ENCODE results near the gene RAB44. TPM values are rescaled to one million over a fixed set of nuclear protein-coding genes. Genes with fewer than 3 reads are reported as not detected.

Gene RAB44
- total and polyA plus RNA-seq, 9 of the 15 experiments (the other 6 are each of a cell fraction or from before 2014, with no cell fraction given) = not detected

DNA sequence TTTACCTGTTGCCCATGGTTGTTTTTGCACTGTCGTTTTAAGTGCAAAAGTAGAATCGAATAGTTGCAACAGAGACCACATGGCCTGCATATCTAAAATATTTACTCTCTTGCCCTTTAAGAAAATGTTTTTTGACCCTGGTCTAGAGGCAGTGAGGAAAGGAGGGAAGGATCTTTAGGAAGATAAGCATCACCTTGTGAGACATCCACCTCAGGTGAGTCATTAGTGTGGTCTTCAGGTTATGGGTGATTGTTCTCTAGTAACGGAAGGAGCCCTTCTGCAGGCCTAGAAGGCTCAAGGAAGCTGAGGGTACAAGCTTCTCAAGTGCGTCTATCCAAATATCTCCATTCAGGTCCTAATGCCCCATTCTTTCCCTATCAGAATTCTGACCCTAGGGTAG, 6.6 kb upstream of the RAB44 start (continued):
- TF ChIP-seq, protein P1, sequence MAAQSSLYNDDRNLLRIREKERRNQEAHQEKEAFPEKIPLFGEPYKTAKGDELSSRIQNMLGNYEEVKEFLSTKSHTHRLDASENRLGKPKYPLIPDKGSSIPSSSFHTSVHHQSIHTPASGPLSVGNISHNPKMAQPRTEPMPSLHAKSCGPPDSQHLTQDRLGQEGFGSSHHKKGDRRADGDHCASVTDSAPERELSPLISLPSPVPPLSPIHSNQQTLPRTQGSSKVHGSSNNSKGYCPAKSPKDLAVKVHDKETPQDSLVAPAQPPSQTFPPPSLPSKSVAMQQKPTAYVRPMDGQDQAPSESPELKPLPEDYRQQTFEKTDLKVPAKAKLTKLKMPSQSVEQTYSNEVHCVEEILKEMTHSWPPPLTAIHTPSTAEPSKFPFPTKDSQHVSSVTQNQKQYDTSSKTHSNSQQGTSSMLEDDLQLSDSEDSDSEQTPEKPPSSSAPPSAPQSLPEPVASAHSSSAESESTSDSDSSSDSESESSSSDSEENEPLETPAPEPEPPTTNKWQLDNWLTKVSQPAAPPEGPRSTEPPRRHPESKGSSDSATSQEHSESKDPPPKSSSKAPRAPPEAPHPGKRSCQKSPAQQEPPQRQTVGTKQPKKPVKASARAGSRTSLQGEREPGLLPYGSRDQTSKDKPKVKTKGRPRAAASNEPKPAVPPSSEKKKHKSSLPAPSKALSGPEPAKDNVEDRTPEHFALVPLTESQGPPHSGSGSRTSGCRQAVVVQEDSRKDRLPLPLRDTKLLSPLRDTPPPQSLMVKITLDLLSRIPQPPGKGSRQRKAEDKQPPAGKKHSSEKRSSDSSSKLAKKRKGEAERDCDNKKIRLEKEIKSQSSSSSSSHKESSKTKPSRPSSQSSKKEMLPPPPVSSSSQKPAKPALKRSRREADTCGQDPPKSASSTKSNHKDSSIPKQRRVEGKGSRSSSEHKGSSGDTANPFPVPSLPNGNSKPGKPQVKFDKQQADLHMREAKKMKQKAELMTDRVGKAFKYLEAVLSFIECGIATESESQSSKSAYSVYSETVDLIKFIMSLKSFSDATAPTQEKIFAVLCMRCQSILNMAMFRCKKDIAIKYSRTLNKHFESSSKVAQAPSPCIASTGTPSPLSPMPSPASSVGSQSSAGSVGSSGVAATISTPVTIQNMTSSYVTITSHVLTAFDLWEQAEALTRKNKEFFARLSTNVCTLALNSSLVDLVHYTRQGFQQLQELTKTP (IDR thresholded peaks at IDR 0.05; ENCODE audit: low read depth in 1 of 2, partially characterized antibody in 2 of 2) = no peak
- TF ChIP-seq, protein P2, sequence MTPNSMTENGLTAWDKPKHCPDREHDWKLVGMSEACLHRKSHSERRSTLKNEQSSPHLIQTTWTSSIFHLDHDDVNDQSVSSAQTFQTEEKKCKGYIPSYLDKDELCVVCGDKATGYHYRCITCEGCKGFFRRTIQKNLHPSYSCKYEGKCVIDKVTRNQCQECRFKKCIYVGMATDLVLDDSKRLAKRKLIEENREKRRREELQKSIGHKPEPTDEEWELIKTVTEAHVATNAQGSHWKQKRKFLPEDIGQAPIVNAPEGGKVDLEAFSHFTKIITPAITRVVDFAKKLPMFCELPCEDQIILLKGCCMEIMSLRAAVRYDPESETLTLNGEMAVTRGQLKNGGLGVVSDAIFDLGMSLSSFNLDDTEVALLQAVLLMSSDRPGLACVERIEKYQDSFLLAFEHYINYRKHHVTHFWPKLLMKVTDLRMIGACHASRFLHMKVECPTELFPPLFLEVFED (CRISPR knock-in tag; conservative IDR thresholded peaks at IDR 0.05) = no peak
- TF ChIP-seq, protein P3, sequence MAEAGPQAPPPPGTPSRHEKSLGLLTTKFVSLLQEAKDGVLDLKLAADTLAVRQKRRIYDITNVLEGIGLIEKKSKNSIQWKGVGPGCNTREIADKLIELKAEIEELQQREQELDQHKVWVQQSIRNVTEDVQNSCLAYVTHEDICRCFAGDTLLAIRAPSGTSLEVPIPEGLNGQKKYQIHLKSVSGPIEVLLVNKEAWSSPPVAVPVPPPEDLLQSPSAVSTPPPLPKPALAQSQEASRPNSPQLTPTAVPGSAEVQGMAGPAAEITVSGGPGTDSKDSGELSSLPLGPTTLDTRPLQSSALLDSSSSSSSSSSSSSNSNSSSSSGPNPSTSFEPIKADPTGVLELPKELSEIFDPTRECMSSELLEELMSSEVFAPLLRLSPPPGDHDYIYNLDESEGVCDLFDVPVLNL (CRISPR knock-in tag; IDR thresholded peaks at IDR 0.05; ENCODE audit: low read depth) = no peak
- no peak for TF ChIP-seq SMARCA4 (IDR thresholded peaks at IDR 0.05)
- no peak for TF ChIP-seq POLR3G (IDR thresholded peaks at IDR 0.05; ENCODE audit: extremely low read depth, insufficient read length, insufficient replicate concordance)

All from K562 (cell line).